ENCODE results near the gene PCCA.

PCCA gene

GRCh38 chr13:100302391-100302790 lies 213.5 kb downstream of the PCCA start:
- FAIRE-seq (peak; percentile 80), DNase-seq (ENCODE audit: insufficient read length, low spot score) (no peak)
- TF ChIP-seq CTCF (IDR thresholded peaks at IDR 0.05; ENCODE audit: insufficient read depth, missing control alignments) = no peak

- DNase-seq (ENCODE audit: insufficient read length, low spot score) = no peak
- no peak for FAIRE-seq
- TF ChIP-seq CTCF (IDR thresholded peaks at IDR 0.05; ENCODE audit: insufficient read depth, missing control alignments) = no peak
These were observed 215.3 kb downstream of the PCCA start for GRCh38 chr13:100304229-100304628.

DNA sequence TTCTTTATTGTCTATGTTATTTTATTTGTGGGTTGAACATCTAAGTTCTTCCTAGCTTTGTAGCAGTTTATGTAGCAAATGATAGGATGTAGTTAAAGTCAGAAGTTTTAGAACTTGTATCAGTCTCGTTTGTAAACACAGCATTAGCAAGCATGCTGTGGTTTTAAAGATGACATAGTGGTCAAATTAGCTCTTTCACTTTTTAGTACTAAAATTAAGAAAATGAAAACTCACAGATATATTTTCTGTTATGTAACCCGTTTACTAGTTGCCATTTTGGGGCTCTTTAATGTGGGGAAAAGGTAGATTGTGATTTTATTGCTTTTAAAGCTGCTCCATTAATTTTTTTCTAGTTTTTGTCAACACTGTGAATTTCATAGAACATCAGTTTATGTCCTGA lies 216.5 kb downstream of the PCCA start:
- FAIRE-seq = peak; percentile 48
- DNase-seq (ENCODE audit: insufficient read length, low spot score) = no peak
- TF ChIP-seq CTCF (IDR thresholded peaks at IDR 0.05; ENCODE audit: insufficient read depth, missing control alignments) = no peak

GRCh38 chr13:100306030-100306429 lies 217.1 kb downstream of the PCCA start:
- TF ChIP-seq CTCF (IDR thresholded peaks at IDR 0.05; ENCODE audit: insufficient read depth, missing control alignments) = no peak
- no peak for DNase-seq (ENCODE audit: insufficient read length, low spot score)
- FAIRE-seq = no peak

- FAIRE-seq (no peak), DNase-seq (ENCODE audit: insufficient read length, low spot score) (no peak)
- no peak for TF ChIP-seq CTCF (IDR thresholded peaks at IDR 0.05; ENCODE audit: insufficient read depth, missing control alignments)
These were observed 217.6 kb downstream of the PCCA start for GRCh38 chr13:100306434-100306999.

GRCh38 chr13:100314132-100314910 lies 225.4 kb downstream of the PCCA start:
- DNase-seq (ENCODE audit: insufficient read length, low spot score) = no peak
- FAIRE-seq = peak; percentile 64

More at GRCh38 chr13:100314132-100314910, 225.4 kb downstream of the PCCA start:
- no peak for TF ChIP-seq CTCF (IDR thresholded peaks at IDR 0.05; ENCODE audit: insufficient read depth, missing control alignments)

Measured in D721Med (cell line).